Right hindlimb (tissue), 1 donor: ENCODE data around the gene PDCD7.

Experiments
- DNase-seq: peaks from one replicate; pipeline ENCODE4 v3.0.0-alpha.2; 2018

The PDCD7 gene

DNA sequence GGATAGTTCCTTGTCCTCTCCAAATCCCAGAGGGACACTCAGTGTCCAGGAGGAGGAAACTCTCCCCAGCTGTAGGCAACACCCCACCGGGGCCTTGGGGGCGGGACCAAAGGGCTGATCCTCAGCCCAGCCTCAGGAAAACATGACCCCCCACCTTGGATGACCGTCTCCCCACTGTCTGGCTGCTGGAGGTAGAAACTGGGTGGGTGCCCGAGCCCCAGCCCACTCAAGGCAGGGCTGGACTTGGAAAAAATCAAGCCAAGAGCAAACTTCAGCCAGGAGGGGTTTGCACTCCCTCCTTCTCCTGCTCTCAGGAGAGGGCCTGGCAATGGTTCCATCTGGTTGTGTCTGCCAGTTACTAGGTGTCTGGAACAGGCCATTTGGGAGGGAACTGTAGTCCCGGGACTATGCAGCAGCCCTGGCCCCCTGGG lies 62.2 kb downstream of the PDCD7 start:
- DNase-seq: peak; percentile 75

DNA sequence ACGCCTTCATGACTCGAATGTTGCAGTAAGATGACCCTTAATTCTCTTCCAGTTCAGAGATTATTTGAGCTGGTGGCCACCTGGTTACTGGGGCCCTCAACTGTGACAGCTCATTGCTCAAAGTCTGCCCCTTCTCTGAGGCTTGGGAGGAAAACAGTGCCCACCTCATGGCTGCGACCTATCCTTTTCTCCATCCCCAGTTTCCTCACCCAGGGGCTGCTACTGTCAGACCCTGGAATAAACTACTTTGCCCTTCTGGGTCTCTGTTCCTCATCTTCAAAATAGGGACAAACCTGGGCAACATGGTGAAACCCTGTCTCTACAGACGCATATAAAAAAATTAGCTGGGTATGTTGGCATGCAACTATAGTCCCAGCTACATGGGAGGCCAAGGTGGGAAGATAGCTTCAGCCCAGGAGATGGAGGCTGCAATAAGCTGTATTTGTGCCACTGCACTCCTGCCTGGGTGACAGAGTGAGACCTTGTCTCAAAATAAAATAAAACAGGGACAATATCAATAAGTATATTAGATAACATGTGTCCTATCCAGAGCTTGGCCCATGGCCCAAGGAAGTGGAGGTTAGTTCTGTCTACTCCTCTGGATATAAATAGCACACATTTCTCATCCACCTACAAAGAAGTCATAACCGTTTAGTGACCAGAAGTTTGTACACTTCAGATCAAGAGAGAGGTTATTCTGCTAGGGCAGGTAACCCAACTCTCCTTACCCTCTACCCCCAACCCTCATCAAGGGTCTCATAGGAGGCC lies 63.6 kb downstream of the PDCD7 start:
- no peak for DNase-seq

- peak; percentile 54 for DNase-seq
Measured at GRCh38 chr15:65069179-65069578, 64.4 kb downstream of the PDCD7 start.

GRCh38 chr15:65068403-65068788 lies 65.2 kb downstream of the PDCD7 start:
- no peak for DNase-seq

GRCh38 chr15:65067645-65068402 lies 65.8 kb downstream of the PDCD7 start, which contains the start of gene RASL12:
Gene RASL12, minus strand, starts transcription at chr15:65067991. Its CDS starts 156 bp downstream, at chr15:65067835.
- DNase-seq: peak; percentile 47
